HuH-7 (cell line): ENCODE results near the gene ADA.
"Not testable (repeated sequence)": the region's sequence is repeated elsewhere in the genome, so short reads cannot be mapped to it uniquely, and the experiment has no call there.

ENCODE experiments used
- DNase-seq: peaks from one replicate; pipeline ENCODE4 v3.0.0; 2011; ENCODE audit warnings: low spot score

ADA gene

GRCh38 chr20:44599715-44600114 lies 51.8 kb downstream of the ADA start:
- DNase-seq: no peak

GRCh38 chr20:44598423-44599305 lies 52.8 kb downstream of the ADA start:
- DNase-seq: no peak

GRCh38 chr20:44597930-44598329 lies 53.6 kb downstream of the ADA start:
- DNase-seq: no peak

- no peak for DNase-seq
Measured at GRCh38 chr20:44597516-44597915, 54.0 kb downstream of the ADA start.

- no peak for DNase-seq
Measured at GRCh38 chr20:44596876-44597275, 54.6 kb downstream of the ADA start.

GRCh38 chr20:44596010-44596409 lies 55.5 kb downstream of the ADA start:
- no peak for DNase-seq

GRCh38 chr20:44594730-44595129 lies 56.8 kb downstream of the ADA start:
- DNase-seq: no peak

- no peak for DNase-seq
Measured at GRCh38 chr20:44593751-44594150, 57.7 kb downstream of the ADA start.

GRCh38 chr20:44592366-44592765 lies 59.1 kb downstream of the ADA start:
- DNase-seq: no peak

- no peak for DNase-seq
Measured at GRCh38 chr20:44590980-44591778, 60.3 kb downstream of the ADA start.

GRCh38 chr20:44589537-44589936 lies 62.0 kb downstream of the ADA start:
- DNase-seq: no peak

GRCh38 chr20:44588321-44588720 lies 63.2 kb downstream of the ADA start:
- not testable (repeated sequence) for DNase-seq

- no peak for DNase-seq
Measured at GRCh38 chr20:44587035-44587980, 64.2 kb downstream of the ADA start.

GRCh38 chr20:44586289-44586911 lies 65.1 kb downstream of the ADA start:
- DNase-seq: no peak

- DNase-seq: no peak
Measured at GRCh38 chr20:44585057-44585963, 66.2 kb downstream of the ADA start.

- DNase-seq: no peak
Measured at GRCh38 chr20:44584162-44584561, 67.3 kb downstream of the ADA start.

- DNase-seq: no peak
Measured at GRCh38 chr20:44583157-44583556, 68.3 kb downstream of the ADA start.

GRCh38 chr20:44582311-44583025 lies 69.0 kb downstream of the ADA start, which contains the start of gene PKIG:
Gene PKIG, plus strand, starts transcription at chr20:44582579. Its CDS starts 31,978 bp downstream, at chr20:44614557.
- no peak for DNase-seq

GRCh38 chr20:44581515-44581914 lies 70.0 kb downstream of the ADA start:
- no peak for DNase-seq
